Epidermal melanocyte (primary cell): Measurements from ENCODE around the gene RPL13A.

Experiments used
- DNase-seq: peaks from one replicate; pipeline ENCODE4 v3.0.0; 2011; ENCODE audit warnings: low spot score; ENCODE audit not compliant: insufficient read length

The RPL13A gene

GRCh38 chr19:49502866-49503581 lies 15.6 kb downstream of the RPL13A start:
- peak; percentile 61 for DNase-seq

GRCh38 chr19:49503582-49503962 lies 16.2 kb downstream of the RPL13A start:
- no peak for DNase-seq

- DNase-seq, result no peak
Measured at GRCh38 chr19:49506575-49507105, 19.2 kb downstream of the RPL13A start.

- no peak for DNase-seq
Measured at GRCh38 chr19:49507803-49508494, 20.5 kb downstream of the RPL13A start.

GRCh38 chr19:49512970-49513745 lies 25.8 kb downstream of the RPL13A start:
- peak; percentile 26 for DNase-seq

- DNase-seq, result no peak
Measured at GRCh38 chr19:49513746-49514118, 26.3 kb downstream of the RPL13A start.

GRCh38 chr19:49514151-49514550 lies 26.7 kb downstream of the RPL13A start:
- DNase-seq, result no peak

GRCh38 chr19:49515767-49516166 lies 28.4 kb downstream of the RPL13A start:
- DNase-seq, result no peak

- no peak for DNase-seq
Measured at GRCh38 chr19:49518033-49518432, 30.6 kb downstream of the RPL13A start.

GRCh38 chr19:49520705-49521319 lies 33.4 kb downstream of the RPL13A start:
- DNase-seq, result no peak

- no peak for DNase-seq
Measured at GRCh38 chr19:49524812-49525455, 37.5 kb downstream of the RPL13A start.

- DNase-seq, result no peak
Measured at GRCh38 chr19:49528211-49528771, 40.9 kb downstream of the RPL13A start.

- DNase-seq, result no peak
Measured at GRCh38 chr19:49530708-49531107, 43.3 kb downstream of the RPL13A start.

GRCh38 chr19:49533551-49534488 lies 46.4 kb downstream of the RPL13A start:
- DNase-seq, result no peak

- no peak for DNase-seq
Measured at GRCh38 chr19:49534632-49535385, 47.4 kb downstream of the RPL13A start.

GRCh38 chr19:49536921-49537462 lies 49.6 kb downstream of the RPL13A start:
- no peak for DNase-seq

- DNase-seq, result no peak
Measured at GRCh38 chr19:49538643-49539042, 51.2 kb downstream of the RPL13A start.

- DNase-seq, result no peak
Measured at GRCh38 chr19:49539192-49539952, 52.0 kb downstream of the RPL13A start.
